AG09309 (cell line): ENCODE results near the gene TMEM45A.
"Not testable (repeated sequence)": the region's sequence is repeated elsewhere in the genome, so short reads cannot be mapped to it uniquely, and the experiment has no call there.

Experiments used
- DNase-seq: peaks from one replicate; pipeline ENCODE4 v3.0.0-alpha.2; 2010; ENCODE audit warnings: low read depth
- H3K4me3 ChIP-seq: 2 replicates; pipeline ENCODE4 v1.5.1; 2011; ENCODE audit warnings: mild to moderate bottlenecking, low read depth, low read length, moderate library complexity; ENCODE audit not compliant: control insufficient read depth
- CTCF ChIP-seq: IDR thresholded peaks from 2 replicates; pipeline ENCODE4 v1.5.1; 2011; ENCODE audit warnings: mild to moderate bottlenecking, low read depth, low read length, inconsistent platforms; ENCODE audit not compliant: insufficient read depth, control insufficient read depth; ENCODE audit errors: missing control alignments

The TMEM45A gene

GRCh38 chr3:100537646-100538338 is 45.4 kb downstream of the TMEM45A start:
- no peak for TF ChIP-seq CTCF
- DNase-seq = no peak
- H3K4me3 ChIP-seq = no peak overlapping the region

GRCh38 chr3:100538339-100538706 is 45.9 kb downstream of the TMEM45A start:
- no peak overlapping the region for H3K4me3 ChIP-seq
- no peak for DNase-seq
- no peak for TF ChIP-seq CTCF

- H3K4me3 ChIP-seq = no peak overlapping the region
- no peak for TF ChIP-seq CTCF
- DNase-seq = no peak
Observed at GRCh38 chr3:100540791-100541334, 48.4 kb downstream of the TMEM45A start.

GRCh38 chr3:100541428-100541827 is 49.0 kb downstream of the TMEM45A start:
- not testable (repeated sequence) for H3K4me3 ChIP-seq, DNase-seq

- H3K4me3 ChIP-seq = no peak overlapping the region
- no peak for DNase-seq
- no peak for TF ChIP-seq CTCF
Observed at GRCh38 chr3:100545371-100545770, 53.0 kb downstream of the TMEM45A start.

GRCh38 chr3:100546020-100546744 is 53.8 kb downstream of the TMEM45A start:
- no peak overlapping the region for H3K4me3 ChIP-seq
- no peak for TF ChIP-seq CTCF
- DNase-seq = no peak

- no peak overlapping the region for H3K4me3 ChIP-seq
- no peak for TF ChIP-seq CTCF
- no peak for DNase-seq
Observed at GRCh38 chr3:100548053-100548452, 55.6 kb downstream of the TMEM45A start.
